ENCODE measurements around the gene SLC2A13.
A peak's percentile ranks its signal among the peaks of the same experiment; 100 is the strongest.

The SLC2A13 gene

GRCh38 chr12:40010899-40011774, 94.7 kb downstream of the SLC2A13 start:
- CTCF ChIA-PET: interaction anchor here (0.8 to 6.3 kb wide), 33 partner anchors 8 to 1101 kb away, joined by 3 to 66 read pairs (median 4); partner anchors contain the start of gene SLC2A13
- TF ChIP-seq CTCF (IDR thresholded peaks at IDR 0.05; ENCODE audit: control extremely low read depth, extremely low read depth, low read depth, missing control alignments): peak; percentile 81
- DNase-seq (ENCODE audit: extremely low spot score): peak; percentile 54
- POLR2A ChIA-PET: no interaction called here

- ChIA-PET CTCF (interaction anchor here (1.2 to 3.3 kb wide), 4 partner anchors 9 to 15 kb away, joined by 3 to 10 read pairs (median 6); no protein-coding TSS in a partner anchor), POLR2A (no interaction called here)
- TF ChIP-seq CTCF (IDR thresholded peaks at IDR 0.05; ENCODE audit: control extremely low read depth, extremely low read depth, low read depth, missing control alignments): no peak
- no peak for DNase-seq (ENCODE audit: extremely low spot score)
Measured at GRCh38 chr12:40002178-40003169, 103.4 kb downstream of the SLC2A13 start.

GRCh38 chr12:40001406-40001805, 104.5 kb downstream of the SLC2A13 start:
- no peak for TF ChIP-seq CTCF (IDR thresholded peaks at IDR 0.05; ENCODE audit: control extremely low read depth, extremely low read depth, low read depth, missing control alignments)
- ChIA-PET POLR2A (no interaction called here), CTCF (interaction anchor here (1.7 to 2.0 kb wide), 2 partner anchors 10 kb away, joined by 7 to 9 read pairs; no protein-coding TSS in a partner anchor)
- no peak for DNase-seq (ENCODE audit: extremely low spot score)

GRCh38 chr12:40000884-40001283, 105.0 kb downstream of the SLC2A13 start:
- TF ChIP-seq CTCF (IDR thresholded peaks at IDR 0.05; ENCODE audit: control extremely low read depth, extremely low read depth, low read depth, missing control alignments): no peak
- ChIA-PET CTCF (interaction anchor here (1.7 to 2.0 kb wide), 2 partner anchors 10 kb away, joined by 7 to 9 read pairs; no protein-coding TSS in a partner anchor), POLR2A (no interaction called here)
- DNase-seq (ENCODE audit: extremely low spot score): no peak

- no peak for DNase-seq (ENCODE audit: extremely low spot score)
- ChIA-PET POLR2A (no interaction called here), CTCF (interaction anchor here (2.1 to 5.9 kb wide), 3 partner anchors 11 to 17 kb away, joined by 6 to 49 read pairs (median 9); no protein-coding TSS in a partner anchor)
- TF ChIP-seq CTCF (IDR thresholded peaks at IDR 0.05; ENCODE audit: control extremely low read depth, extremely low read depth, low read depth, missing control alignments): no peak
Measured at GRCh38 chr12:39993268-39993667, 112.6 kb downstream of the SLC2A13 start.
